ENCODE results near the gene GPR62.
A peak's percentile ranks its signal among the peaks of the same experiment; 100 is the strongest.

Gene GPR62

GRCh38 chr3:51994530-51994929 lies 39.3 kb downstream of the GPR62 start:
- no peak for DNase-seq

- DNase-seq: peak; percentile 95
Observed at GRCh38 chr3:51995346-51996163, 40.4 kb downstream of the GPR62 start, which contains the start of gene RPL29. TSS of gene RPL29 (minus strand) at chr3:51995895. CDS start at chr3:51995461, 434 bp downstream.

GRCh38 chr3:51997172-51997571 lies 42.0 kb downstream of the GPR62 start:
- no peak for DNase-seq

- no peak for DNase-seq
Observed at GRCh38 chr3:51997935-51998596, 42.9 kb downstream of the GPR62 start.

- DNase-seq: no peak
Observed at GRCh38 chr3:51998774-51999173, 43.6 kb downstream of the GPR62 start.

GRCh38 chr3:51999846-52000245 lies 44.7 kb downstream of the GPR62 start:
- DNase-seq: no peak

- DNase-seq: peak; percentile 47
Observed at GRCh38 chr3:52001443-52001974, 46.3 kb downstream of the GPR62 start.

GRCh38 chr3:52002748-52003147 lies 47.6 kb downstream of the GPR62 start:
- DNase-seq: no peak

- DNase-seq: no peak
Observed at GRCh38 chr3:52004163-52004787, 49.1 kb downstream of the GPR62 start.

- DNase-seq: no peak
Observed at GRCh38 chr3:52004906-52005395, 49.8 kb downstream of the GPR62 start.

GRCh38 chr3:52005571-52005986 lies 50.4 kb downstream of the GPR62 start:
- DNase-seq: no peak

GRCh38 chr3:52006017-52006819 lies 51.0 kb downstream of the GPR62 start:
- peak; percentile 30 for DNase-seq

GRCh38 chr3:52006820-52007133 lies 51.6 kb downstream of the GPR62 start:
- no peak for DNase-seq

Measured in inflammatory macrophage treated with lipopolysaccharide for 4 hours (primary cell).